OCI-LY3 (cell line): ENCODE measurements around the gene ZNF354B.
"Not testable (repeated sequence)": the region's sequence is repeated elsewhere in the genome, so short reads cannot be mapped to it uniquely, and the experiment has no call there.

Experiments used
- H2AFZ ChIP-seq: fragments of 200-600, 300-600 bp; shearing (Covaris generic); 2 replicates; pipeline ENCODE4 v1.6.0; 2014; ENCODE audit warnings: antibody characterized with exemption, low read depth, low read length
- H3K27ac ChIP-seq: fragments of 200-600, 300-600 bp; sonication (generic); 2 replicates; pipeline ENCODE4 v1.5.1; 2014; ENCODE audit warnings: mild to moderate bottlenecking, low read length, moderate library complexity, mixed read lengths
- H3K27me3 ChIP-seq: fragments of 200-600, 300-600 bp; sonication (generic); 2 replicates; pipeline ENCODE4 v1.6.1; 2014; ENCODE audit warnings: low read depth, low read length, mixed read lengths
- H3K36me3 ChIP-seq: fragments of 200-600, 300-600 bp; sonication (generic); replicated peaks from 2 replicates; pipeline ENCODE3; 2014; ENCODE audit warnings: low read depth, low read length, mixed read lengths
- H3K4me1 ChIP-seq: fragments of 300-600, 200-600 bp; sonication (generic); 2 replicates; pipeline ENCODE4 v1.6.1; 2014; ENCODE audit warnings: low read length, mixed read lengths
- H3K4me2 ChIP-seq: fragments of 200-600, 300-600 bp; sonication (generic); 2 replicates; pipeline ENCODE4 v1.6.1; 2014; ENCODE audit warnings: low read length, mixed read lengths
- H3K4me3 ChIP-seq: fragments of 300-600, 200-600 bp; sonication (generic); 2 replicates; pipeline ENCODE4 v1.5.1; 2014; ENCODE audit warnings: antibody characterized with exemption, mild to moderate bottlenecking, low read length, moderate library complexity
- H3K79me2 ChIP-seq: fragments of 300-600, 200-600 bp; shearing (Covaris generic); 2 replicates; pipeline ENCODE4 v1.6.1; 2014; ENCODE audit warnings: mild to moderate bottlenecking, low read length, mixed read lengths
- H3K9ac ChIP-seq: fragments of 300-600, 200-600 bp; shearing (Covaris generic); 2 replicates; pipeline ENCODE4 v1.6.0; 2014; ENCODE audit warnings: mild to moderate bottlenecking, low read length, moderate library complexity
- H3K9me3 ChIP-seq: fragments of 200-600, 300-600 bp; shearing (Covaris generic); 2 replicates; pipeline ENCODE4 v1.6.1; 2014; ENCODE audit warnings: low read length, mixed read lengths; ENCODE audit not compliant: insufficient read depth
- H4K20me1 ChIP-seq: fragments of 200-600, 300-600 bp; sonication (generic); 2 replicates; pipeline ENCODE4 v1.6.1; 2016; ENCODE audit warnings: low read length, mixed read lengths; ENCODE audit not compliant: insufficient read depth
- CTCF ChIP-seq: fragments of 200-600, 300-600 bp; sonication (generic); IDR thresholded peaks from 2 replicates; pipeline ENCODE4 v1.5.1; 2014; ENCODE audit warnings: antibody characterized with exemption, low read length, low read depth
- EZH2phosphoT487 ChIP-seq: fragments of 200-600 bp; shearing (Covaris generic); IDR thresholded peaks from 2 replicates; pipeline ENCODE4 v1.6.1; 2018; ENCODE audit warnings: antibody characterized with exemption, mixed run types, low read depth

ZNF354B gene

GRCh38 chr5:178832618-178833201 lies 27.0 kb upstream of the ZNF354B start:
- Histone ChIP-seq H3K27ac (no peak overlapping the region), H3K4me3 (no peak overlapping the region), H3K36me3 (no peaks in the 10 kb centered on the region), H3K27me3 (no peaks in the 10 kb centered on the region), H3K4me1 (no peaks in the 10 kb centered on the region), H4K20me1 (no peaks in the 10 kb centered on the region), H2AFZ (no peak overlapping the region), H3K4me2 (no peak overlapping the region), H3K9ac (no peak overlapping the region), H3K9me3 (no peaks in the 10 kb centered on the region; the same call in 1 of the 2 replicates), H3K79me2 (no peaks in the 10 kb centered on the region)
- no peak for TF ChIP-seq CTCF
- no peak for TF ChIP-seq EZH2phosphoT487

GRCh38 chr5:178836628-178837027 lies 23.1 kb upstream of the ZNF354B start:
- Histone ChIP-seq H3K27ac (no peak overlapping the region), H3K36me3 (no peaks in the 10 kb centered on the region), H2AFZ (no peak overlapping the region), H3K9ac (no peak overlapping the region), H3K4me1 (no peaks in the 10 kb centered on the region), H3K79me2 (no peaks in the 10 kb centered on the region), H3K27me3 (no peaks in the 10 kb centered on the region), H4K20me1 (no peaks in the 10 kb centered on the region), H3K4me3 (no peak overlapping the region), H3K9me3 (no peaks in the 10 kb centered on the region; the same call in 1 of the 2 replicates), H3K4me2 (no peak overlapping the region)
- no peak for TF ChIP-seq EZH2phosphoT487
- no peak for TF ChIP-seq CTCF

GRCh38 chr5:178838695-178839318 lies 20.9 kb upstream of the ZNF354B start:
- H3K4me3 ChIP-seq, H3K4me1 ChIP-seq, H3K27me3 ChIP-seq, H3K9ac ChIP-seq, H2AFZ ChIP-seq, H3K4me2 ChIP-seq, H3K9me3 ChIP-seq, H3K27ac ChIP-seq, H4K20me1 ChIP-seq, H3K79me2 ChIP-seq, H3K36me3 ChIP-seq: not testable (repeated sequence)

- H2AFZ ChIP-seq, result no peak overlapping the region
- TF ChIP-seq EZH2phosphoT487 (no peak), CTCF (0 out of 2 replicates have a peak, but pooled peaks have one; percentile 6)
- no peaks in the 10 kb centered on the region for H3K27me3 ChIP-seq
- peaks cover 4% of the 10 kb centered on the region; the same call in 1 of the 2 replicates for H3K4me1 ChIP-seq
- H3K27ac ChIP-seq, result no peak overlapping the region
- no peaks in the 10 kb centered on the region for H3K79me2 ChIP-seq
- no peak overlapping the region for H3K4me2 ChIP-seq
- no peaks in the 10 kb centered on the region for H4K20me1 ChIP-seq
- no peak overlapping the region for H3K4me3 ChIP-seq
- H3K36me3 ChIP-seq, result no peaks in the 10 kb centered on the region
- H3K9me3 ChIP-seq, result no peaks in the 10 kb centered on the region; the same call in 1 of the 2 replicates
- no peak overlapping the region for H3K9ac ChIP-seq
These were observed 20.4 kb upstream of the ZNF354B start for GRCh38 chr5:178839319-178839704.

- not testable (repeated sequence) for H3K36me3 ChIP-seq, H3K27me3 ChIP-seq, H3K4me3 ChIP-seq, H4K20me1 ChIP-seq, H3K79me2 ChIP-seq, H3K9me3 ChIP-seq, H3K4me1 ChIP-seq, H3K27ac ChIP-seq, H2AFZ ChIP-seq, H3K4me2 ChIP-seq, H3K9ac ChIP-seq
These were observed 19.4 kb upstream of the ZNF354B start for GRCh38 chr5:178840399-178840798.
